ENCODE measurements around the gene XPNPEP2. TPM values are rescaled to one million over a fixed set of nuclear protein-coding genes. Genes with fewer than 3 reads are reported as not detected.

Gene XPNPEP2
- polyA plus RNA-seq, 1 of the 3 experiments (the other 2 are of a cell fraction): 0.21 TPM

DNA sequence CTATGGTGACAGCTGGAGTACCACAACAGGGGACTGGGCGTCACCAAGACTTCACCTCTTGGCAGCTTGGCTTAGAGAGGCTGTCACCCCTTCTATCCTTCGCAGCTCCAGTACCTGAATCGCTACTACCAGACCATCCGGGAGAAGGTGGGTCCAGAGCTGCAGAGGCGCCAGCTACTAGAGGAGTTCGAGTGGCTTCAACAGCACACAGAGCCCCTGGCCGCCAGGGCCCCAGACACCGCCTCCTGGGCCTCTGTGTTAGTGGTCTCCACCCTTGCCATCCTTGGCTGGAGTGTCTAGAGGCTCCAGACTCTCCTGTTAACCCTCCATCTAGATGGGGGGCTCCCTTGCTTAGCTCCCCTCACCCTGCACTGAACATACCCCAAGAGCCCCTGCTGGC is 29.4 kb downstream of the XPNPEP2 start (continued):
- no peak for TF ChIP-seq RXRA (IDR thresholded peaks at IDR 0.05; ENCODE audit: borderline replicate concordance, low read depth)
- TF ChIP-seq EZH2phosphoT487 (IDR thresholded peaks at IDR 0.05; ENCODE audit: borderline replicate concordance, low read depth): no peak
- no peak for TF ChIP-seq TEAD4 (IDR thresholded peaks at IDR 0.05; ENCODE audit: borderline replicate concordance, insufficient read depth)
- no peak for TF ChIP-seq MXI1 (IDR thresholded peaks at IDR 0.05; ENCODE audit: low read depth, low read length)
- TF ChIP-seq, protein P1, sequence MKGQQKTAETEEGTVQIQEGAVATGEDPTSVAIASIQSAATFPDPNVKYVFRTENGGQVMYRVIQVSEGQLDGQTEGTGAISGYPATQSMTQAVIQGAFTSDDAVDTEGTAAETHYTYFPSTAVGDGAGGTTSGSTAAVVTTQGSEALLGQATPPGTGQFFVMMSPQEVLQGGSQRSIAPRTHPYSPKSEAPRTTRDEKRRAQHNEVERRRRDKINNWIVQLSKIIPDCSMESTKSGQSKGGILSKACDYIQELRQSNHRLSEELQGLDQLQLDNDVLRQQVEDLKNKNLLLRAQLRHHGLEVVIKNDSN (IDR thresholded peaks at IDR 0.05; ENCODE audit: borderline replicate concordance, low read depth): no peak
- no peak for TF ChIP-seq EP300 (IDR thresholded peaks at IDR 0.05; ENCODE audit: borderline replicate concordance in 1 of 2, low read depth in 1 of 2, low read length in 1 of 2)
- no peak for TF ChIP-seq FOXM1 (IDR thresholded peaks at IDR 0.05; ENCODE audit: low read depth)
- TF ChIP-seq RCOR1 (IDR thresholded peaks at IDR 0.05; ENCODE audit: low read length): no peak
- no peak for TF ChIP-seq RAD21 (IDR thresholded peaks at IDR 0.05; ENCODE audit: low read length)
- TF ChIP-seq FOSL2 (IDR thresholded peaks at IDR 0.05; ENCODE audit: borderline replicate concordance, low read depth): no peak
- TF ChIP-seq, protein P2, sequence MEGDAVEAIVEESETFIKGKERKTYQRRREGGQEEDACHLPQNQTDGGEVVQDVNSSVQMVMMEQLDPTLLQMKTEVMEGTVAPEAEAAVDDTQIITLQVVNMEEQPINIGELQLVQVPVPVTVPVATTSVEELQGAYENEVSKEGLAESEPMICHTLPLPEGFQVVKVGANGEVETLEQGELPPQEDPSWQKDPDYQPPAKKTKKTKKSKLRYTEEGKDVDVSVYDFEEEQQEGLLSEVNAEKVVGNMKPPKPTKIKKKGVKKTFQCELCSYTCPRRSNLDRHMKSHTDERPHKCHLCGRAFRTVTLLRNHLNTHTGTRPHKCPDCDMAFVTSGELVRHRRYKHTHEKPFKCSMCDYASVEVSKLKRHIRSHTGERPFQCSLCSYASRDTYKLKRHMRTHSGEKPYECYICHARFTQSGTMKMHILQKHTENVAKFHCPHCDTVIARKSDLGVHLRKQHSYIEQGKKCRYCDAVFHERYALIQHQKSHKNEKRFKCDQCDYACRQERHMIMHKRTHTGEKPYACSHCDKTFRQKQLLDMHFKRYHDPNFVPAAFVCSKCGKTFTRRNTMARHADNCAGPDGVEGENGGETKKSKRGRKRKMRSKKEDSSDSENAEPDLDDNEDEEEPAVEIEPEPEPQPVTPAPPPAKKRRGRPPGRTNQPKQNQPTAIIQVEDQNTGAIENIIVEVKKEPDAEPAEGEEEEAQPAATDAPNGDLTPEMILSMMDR (IDR thresholded peaks at IDR 0.05): no peak

DNA sequence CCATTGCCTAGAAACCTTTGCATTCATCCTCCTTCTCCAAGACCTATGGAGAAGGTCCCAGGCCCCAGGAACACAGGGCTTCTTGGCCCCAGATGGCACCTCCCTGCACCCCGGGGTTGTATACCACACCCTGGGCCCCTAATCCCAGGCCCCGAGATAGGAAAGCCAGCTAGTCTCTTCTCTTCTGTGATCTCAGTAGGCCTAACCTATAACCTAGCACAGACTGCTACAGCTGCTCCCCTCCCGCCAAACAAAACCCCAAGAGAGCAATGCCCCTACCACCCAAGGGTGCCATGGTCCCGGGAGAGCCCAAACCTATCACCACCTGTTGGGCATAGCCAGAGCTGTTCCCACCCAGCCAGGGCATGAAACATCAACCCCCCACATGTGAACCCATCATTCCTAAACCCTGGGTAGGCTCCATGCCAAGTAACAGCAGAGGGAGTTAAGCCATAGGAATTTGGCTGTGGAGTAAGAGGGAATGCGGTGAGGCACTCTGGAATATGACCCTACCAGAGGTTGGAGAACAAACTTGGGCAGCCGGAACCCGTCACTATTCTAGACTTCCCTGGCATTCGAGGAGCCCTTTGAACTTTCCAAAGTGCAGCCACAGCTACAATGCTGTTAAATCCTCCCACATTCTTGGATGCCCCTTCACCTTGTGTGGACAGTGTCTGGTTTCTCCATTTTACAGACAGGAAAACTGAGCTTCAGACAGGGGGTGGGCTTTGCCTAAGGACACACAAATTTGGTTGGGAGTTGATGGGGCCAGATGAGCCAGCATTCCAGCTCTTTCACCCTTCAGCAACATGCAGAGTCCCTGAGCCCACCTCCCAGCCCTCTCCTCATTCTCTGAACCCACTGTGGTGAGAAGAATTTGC is 30.0 kb downstream of the XPNPEP2 start:
- POLR2A ChIA-PET: no interaction called here
- peaks cover 10% of the 10 kb centered on the region; the same call in 1 of the 2 replicates for H3K27me3 ChIP-seq (ENCODE audit: insufficient read depth)
- H3K4me2 ChIP-seq: no peak overlapping the region
- no peak overlapping the region for H3K9ac ChIP-seq
- no peaks in the 10 kb centered on the region for H3K4me1 ChIP-seq (ENCODE audit: control insufficient read depth in 1 of 2, insufficient read depth in 2 of 2, low read depth in 1 of 2, low read length in 1 of 2)
- no peaks in the 10 kb centered on the region for H3F3A ChIP-seq (replicated peaks; ENCODE audit: insufficient read depth)
- H3K9me3 ChIP-seq: no peaks in the 10 kb centered on the region
- CTCF ChIA-PET: interaction anchor here (1.0 to 1.8 kb wide), 2 partner anchors 157 to 168 kb away, joined by 3 to 4 read pairs; no protein-coding TSS in a partner anchor
- H3K36me3 ChIP-seq (replicated peaks in 1 of 2; ENCODE audit: control insufficient read depth in 1 of 2, insufficient read depth in 2 of 2, low read length in 1 of 2): no peaks in the 10 kb centered on the region
- no peak for DNase-seq
- no peaks in the 10 kb centered on the region for H3K79me2 ChIP-seq (ENCODE audit: insufficient read depth)
- no peak overlapping the region for H2AFZ ChIP-seq (ENCODE audit: low read depth)
- H3K4me3 ChIP-seq (ENCODE audit: low read depth in 2 of 2, low read length in 1 of 2): no peak overlapping the region
- H3K27ac ChIP-seq (ENCODE audit: low read depth in 2 of 2, low read length in 1 of 2): no peak overlapping the region
- TF ChIP-seq CHD2 (IDR thresholded peaks at IDR 0.05; ENCODE audit: low read length, partially characterized antibody): no peak
- no peak for TF ChIP-seq EZH2phosphoT487 (IDR thresholded peaks at IDR 0.05; ENCODE audit: borderline replicate concordance, low read depth)
- TF ChIP-seq, protein P3, sequence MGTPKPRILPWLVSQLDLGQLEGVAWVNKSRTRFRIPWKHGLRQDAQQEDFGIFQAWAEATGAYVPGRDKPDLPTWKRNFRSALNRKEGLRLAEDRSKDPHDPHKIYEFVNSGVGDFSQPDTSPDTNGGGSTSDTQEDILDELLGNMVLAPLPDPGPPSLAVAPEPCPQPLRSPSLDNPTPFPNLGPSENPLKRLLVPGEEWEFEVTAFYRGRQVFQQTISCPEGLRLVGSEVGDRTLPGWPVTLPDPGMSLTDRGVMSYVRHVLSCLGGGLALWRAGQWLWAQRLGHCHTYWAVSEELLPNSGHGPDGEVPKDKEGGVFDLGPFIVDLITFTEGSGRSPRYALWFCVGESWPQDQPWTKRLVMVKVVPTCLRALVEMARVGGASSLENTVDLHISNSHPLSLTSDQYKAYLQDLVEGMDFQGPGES (IDR thresholded peaks at IDR 0.05; ENCODE audit: low read depth, low read length): no peak
- no peak for TF ChIP-seq EP300 (IDR thresholded peaks at IDR 0.05; ENCODE audit: borderline replicate concordance in 1 of 2, low read depth in 1 of 2, low read length in 1 of 2)
- TF ChIP-seq, protein P4, sequence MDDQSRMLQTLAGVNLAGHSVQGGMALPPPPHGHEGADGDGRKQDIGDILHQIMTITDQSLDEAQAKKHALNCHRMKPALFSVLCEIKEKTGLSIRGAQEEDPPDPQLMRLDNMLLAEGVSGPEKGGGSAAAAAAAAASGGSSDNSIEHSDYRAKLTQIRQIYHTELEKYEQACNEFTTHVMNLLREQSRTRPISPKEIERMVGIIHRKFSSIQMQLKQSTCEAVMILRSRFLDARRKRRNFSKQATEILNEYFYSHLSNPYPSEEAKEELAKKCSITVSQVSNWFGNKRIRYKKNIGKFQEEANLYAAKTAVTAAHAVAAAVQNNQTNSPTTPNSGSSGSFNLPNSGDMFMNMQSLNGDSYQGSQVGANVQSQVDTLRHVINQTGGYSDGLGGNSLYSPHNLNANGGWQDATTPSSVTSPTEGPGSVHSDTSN (IDR thresholded peaks at IDR 0.05): no peak
- WGBS (ENCODE audit: low lambda C conversion rate): 48% methylated on average over 3 of the region's 8 CpGs
- H4K20me1 ChIP-seq (ENCODE audit: insufficient read depth): no peaks in the 10 kb centered on the region
- no peaks in the 10 kb centered on the region for H3K9me2 ChIP-seq

Measured in SK-N-SH (cell line).